IMR-90 (cell line): ENCODE results near the gene SNRNP27. TPM values are rescaled to one million over a fixed set of nuclear protein-coding genes. Genes with fewer than 3 reads are reported as not detected.

ENCODE experiments used
- ATAC-seq: fragments of 200-7000 bp; cut with Tn5 transposase; 2 replicates; pipeline ENCODE4 v1.9.1; 2020; ENCODE audit warnings: low read depth, mild to moderate bottlenecking, moderate library complexity
- BruUV-seq: library from RNA; stranded (reverse); fragments of 400-500 nt; replicated peaks from 2 replicates; lab custom pipeline; 2021; lab: Mats Ljungman, UMichigan
- CTCF ChIA-PET: fragments of 300-600 bp; formaldehyde crosslinking; extraction: SDS; loops from one replicate; lab custom pipeline; 2021; ENCODE audit warnings: antibody characterized with exemption; lab: Yijun Ruan, JAX
- POLR2A ChIA-PET: fragments of 300-600 bp; sonication (Branson Sonifier 250); formaldehyde crosslinking; loops from one replicate; lab custom pipeline; 2022; ENCODE audit warnings: antibody characterized with exemption; ENCODE audit not compliant: unreplicated experiment; lab: Charles Lee
- DNase-seq: peaks from one replicate; pipeline ENCODE4 v3.0.0; 2013
- H2AFZ ChIP-seq: replicated peaks from 2 replicates; pipeline ENCODE3; 2013; ENCODE audit warnings: low read length, mild to moderate bottlenecking; ENCODE audit not compliant: poor library complexity
- H2AK5ac ChIP-seq: 2 replicates; pipeline ENCODE4 v1.6.1; 2013; ENCODE audit warnings: low read depth, low read length, inconsistent platforms
- H2AK9ac ChIP-seq: replicated peaks from 2 replicates; pipeline ENCODE3; 2013; ENCODE audit warnings: mild to moderate bottlenecking, low read depth, low read length, moderate library complexity; ENCODE audit not compliant: poor library complexity
- H2BK120ac ChIP-seq: 2 replicates; pipeline ENCODE4 v1.6.1; 2013; ENCODE audit warnings: low read depth, low read length, inconsistent platforms
- H2BK15ac ChIP-seq: 3 replicates; pipeline ENCODE4 v1.6.1; 2013; ENCODE audit warnings: low read depth, low read length, inconsistent platforms
- H2BK20ac ChIP-seq: 2 replicates; pipeline ENCODE4 v1.6.1; 2013; ENCODE audit warnings: low read depth, mild to moderate bottlenecking, inconsistent platforms, low read length, moderate library complexity
- H2BK5ac ChIP-seq: 2 replicates; pipeline ENCODE4 v1.6.1; 2013; ENCODE audit warnings: mild to moderate bottlenecking, low read depth, low read length, inconsistent platforms; ENCODE audit not compliant: poor library complexity, severe bottlenecking
- H3K14ac ChIP-seq: replicated peaks from 2 replicates; pipeline ENCODE4 v1.6.1; 2013; ENCODE audit warnings: low read depth, low read length, inconsistent platforms
- H3K18ac ChIP-seq: 2 replicates; pipeline ENCODE4 v1.6.1; 2013; ENCODE audit warnings: low read depth, low read length, control low read depth
- H3K23ac ChIP-seq: 2 replicates; pipeline ENCODE4 v1.6.1; 2013; ENCODE audit warnings: low read depth, low read length, inconsistent platforms
- H3K27ac ChIP-seq: 2 replicates; pipeline ENCODE4 v1.5.1; 2013; ENCODE audit warnings: mild to moderate bottlenecking, control low read depth, low read length; ENCODE audit not compliant: insufficient read depth
- H3K27me3 ChIP-seq: 2 replicates; pipeline ENCODE4 v1.6.1; 2013; ENCODE audit warnings: low read length; ENCODE audit not compliant: control insufficient read depth, insufficient read depth
- H3K36me3 ChIP-seq: 2 replicates; pipeline ENCODE4 v1.6.1; 2013; ENCODE audit warnings: low read length, mixed read lengths; ENCODE audit not compliant: control insufficient read depth, insufficient read depth
- H3K4ac ChIP-seq: 2 replicates; pipeline ENCODE4 v1.6.1; 2013; ENCODE audit warnings: low read depth, low read length, inconsistent platforms
- H3K4me1 ChIP-seq: 2 replicates; pipeline ENCODE4 v1.6.1; 2013; ENCODE audit warnings: low read length, mixed read lengths; ENCODE audit not compliant: control insufficient read depth, insufficient read depth
- H3K4me2 ChIP-seq: 2 replicates; pipeline ENCODE4 v1.6.1; 2013; ENCODE audit warnings: low read depth, mild to moderate bottlenecking, control low read depth, low read length, moderate library complexity
- H3K4me3 ChIP-seq: 2 replicates; pipeline ENCODE4 v1.5.1; 2013; ENCODE audit warnings: low read depth, mild to moderate bottlenecking, control low read depth, low read length, moderate library complexity; ENCODE audit not compliant: insufficient read depth
- H3K56ac ChIP-seq: 2 replicates; pipeline ENCODE4 v1.6.1; 2013; ENCODE audit warnings: low read length, inconsistent platforms; ENCODE audit not compliant: insufficient read depth; ENCODE audit errors: extremely low read depth
- H3K79me1 ChIP-seq, 2 experiments: 2 replicates each; pipeline ENCODE4 v1.6.1; 2013; ENCODE audit warnings: low read length in 2 of 2, inconsistent platforms in 1 of 2, low read depth in 1 of 2
- H3K9ac ChIP-seq: 2 replicates; pipeline ENCODE4 v1.6.1; 2013; ENCODE audit warnings: low read depth, low read length, control low read depth
- H3K9me1 ChIP-seq: 2 replicates; pipeline ENCODE4 v1.6.1; 2013; ENCODE audit warnings: low read length, inconsistent platforms; ENCODE audit not compliant: insufficient read depth
- H3K9me3 ChIP-seq: 2 replicates; pipeline ENCODE4 v1.6.1; 2013; ENCODE audit warnings: low read length; ENCODE audit not compliant: control insufficient read depth, insufficient read depth
- H4K20me1 ChIP-seq: 2 replicates; pipeline ENCODE4 v1.6.1; 2013; ENCODE audit warnings: low read length, inconsistent platforms; ENCODE audit not compliant: insufficient read depth
- H4K5ac ChIP-seq: 2 replicates; pipeline ENCODE4 v1.6.1; 2013; ENCODE audit warnings: mild to moderate bottlenecking, low read depth, low read length, control low read depth
- H4K8ac ChIP-seq, 2 experiments: 2 replicates each; pipeline ENCODE4 v1.6.1; 2013; ENCODE audit warnings: low read depth in 2 of 2, low read length in 2 of 2, control low read depth in 1 of 2, inconsistent platforms in 1 of 2
- H4K91ac ChIP-seq: 2 replicates; pipeline ENCODE4 v1.6.1; 2013; ENCODE audit warnings: low read depth, low read length, inconsistent platforms; ENCODE audit not compliant: insufficient read depth
- CEBPB ChIP-seq: IDR thresholded peaks from 2 replicates; pipeline ENCODE4 v1.6.1; 2012; ENCODE audit warnings: low read depth, low read length, improper control_type of control experiment
- CHD1 ChIP-seq: IDR thresholded peaks from 2 replicates; pipeline ENCODE4 v1.6.1; 2012; ENCODE audit warnings: low read depth, low read length, improper control_type of control experiment
- CTCF ChIP-seq: conservative IDR thresholded peaks from 2 replicates; pipeline ENCODE4 v1.5.1; 2012; ENCODE audit warnings: mild to moderate bottlenecking, low read depth, low read length, improper control_type of control experiment
- FOS ChIP-seq: fragments of 150-350 bp; IDR thresholded peaks from 2 replicates; pipeline ENCODE4 v1.6.1; 2016; ENCODE audit warnings: low read depth, low read length
- MAFK ChIP-seq: IDR thresholded peaks from 2 replicates; pipeline ENCODE4 v1.6.1; 2012; ENCODE audit warnings: low read depth, low read length, improper control_type of control experiment
- MAZ ChIP-seq: IDR thresholded peaks from 2 replicates; pipeline ENCODE4 v1.6.1; 2012; ENCODE audit warnings: low read depth, mild to moderate bottlenecking, low read length, improper control_type of control experiment, moderate library complexity, borderline replicate concordance
- MXI1 ChIP-seq: IDR thresholded peaks from 2 replicates; pipeline ENCODE4 v1.6.1; 2012; ENCODE audit warnings: low read depth, mild to moderate bottlenecking, low read length, moderate library complexity, borderline replicate concordance
- NFE2L2 ChIP-seq: fragments of 150-350 bp; IDR thresholded peaks from 2 replicates; pipeline ENCODE4 v1.6.1; 2016; ENCODE audit warnings: low read depth, mild to moderate bottlenecking, low read length
- POLR2A ChIP-seq: IDR thresholded peaks from 2 replicates; pipeline ENCODE4 v1.6.1; 2012; ENCODE audit warnings: mild to moderate bottlenecking, low read depth, low read length
- RAD21 ChIP-seq: IDR thresholded peaks from 2 replicates; pipeline ENCODE4 v1.6.1; 2012; ENCODE audit warnings: low read length, improper control_type of control experiment
- RFX5 ChIP-seq: IDR thresholded peaks from 2 replicates; pipeline ENCODE4 v1.8.0; 2012; ENCODE audit warnings: low read depth, mild to moderate bottlenecking, low read length, moderate library complexity
- SMC3 ChIP-seq: fragments of 150-350 bp; IDR thresholded peaks from 2 replicates; pipeline ENCODE4 v1.6.1; 2016; ENCODE audit warnings: low read depth, mild to moderate bottlenecking, antibody characterized with exemption, low read length, moderate library complexity
- WGBS, 2 experiments: methylation state at CpG; one replicate each; pipeline versions ENCODE4 v1.1.5 to v1.1.7; 2013; ENCODE audit warnings: missing lambda C conversion rate in 2 of 2; ENCODE audit not compliant: insufficient read length in 1 of 2; ENCODE audit errors: extremely low coverage in 2 of 2; 5-methylcytosine and 5-hydroxymethylcytosine counted together
- dilution Hi-C: fragments of 300-500 bp; cut with HindIII; formaldehyde crosslinking; loops from one replicate; pipeline ENCODE4 v1.14.3; 2018; ENCODE audit warnings: low sequenced_read_pairs; ENCODE audit not compliant: unreplicated experiment
- in situ Hi-C: fragments of 300-500 bp; cut with MboI; formaldehyde crosslinking; loops from 3 replicates; pipeline ENCODE4 v1.14.3; 2019; ENCODE audit warnings: low sequenced_read_pairs, inconsistent platforms, mixed read lengths
- intact Hi-C: fragments of 100-400 bp; cut with micrococcal nuclease; formaldehyde crosslinking; loops from 2 replicates; pipeline ENCODE4 v1.10.0; 2022
- polyA plus RNA-seq, 3 experiments: library from polyadenylated mRNA; depleted of rRNA; stranded (reverse); fragments of >200 nt; gene quantifications; 2 replicates each; pipeline ENCODE4 v1.2.3, GENCODE V29; 2012; ENCODE audit warnings: low replicate concordance in 1 of 3
- total RNA-seq: library from RNA; depleted of rRNA; stranded (reverse); fragments of >200 nt; gene quantifications from 2 replicates; pipeline ENCODE4 v1.2.3, GENCODE V29; 2012
- TF ChIP-seq, protein P1 (sequence below): fragments of 150-350 bp; IDR thresholded peaks from 2 replicates; pipeline ENCODE4 v1.6.1; 2016; ENCODE audit warnings: low read depth, mild to moderate bottlenecking, low read length, moderate library complexity, borderline replicate concordance

Gene SNRNP27
- total and polyA plus RNA-seq, 2 of the 4 experiments (the other 2 are of a cell fraction), result 8.8 to 48.3 TPM

DNA sequence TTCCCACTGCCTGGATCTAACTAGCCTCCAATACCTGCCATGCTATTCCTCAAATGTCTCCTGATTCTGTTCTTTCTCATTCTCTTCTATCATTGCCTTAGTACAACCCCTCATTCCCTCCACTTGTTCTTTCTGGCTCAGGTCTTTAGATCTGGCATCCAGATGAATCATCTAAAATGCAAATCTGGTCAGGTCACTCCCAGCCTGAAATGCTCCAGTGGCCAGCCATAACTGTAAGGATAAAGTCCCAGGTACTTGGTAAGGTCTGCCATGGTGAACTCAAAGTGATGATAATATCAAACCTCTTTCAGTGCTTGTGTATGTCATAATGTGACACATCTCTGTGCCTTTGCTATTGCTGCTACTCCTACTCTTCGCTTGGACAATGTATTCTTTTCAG is 2.9 kb upstream of the SNRNP27 start:
- no peaks in the 10 kb centered on the region; the same call in 1 of the 2 replicates for H4K20me1 ChIP-seq
- no peak overlapping the region for H3K18ac ChIP-seq
- H3K4ac ChIP-seq, result no peak overlapping the region
- peaks cover 2% of the 10 kb centered on the region; the same call in 1 of the 2 replicates for H3K9me3 ChIP-seq
- intact Hi-C loops, result no loop called here
- H3K4me2 ChIP-seq, result no peak overlapping the region
- ChIA-PET POLR2A (no interaction called here), CTCF (no interaction called here)
- no peak overlapping the region for H4K5ac ChIP-seq
- no peaks in the 10 kb centered on the region for H3K27me3 ChIP-seq
- no peaks in the 10 kb centered on the region for H3K9me1 ChIP-seq
- DNase-seq (no peak), ATAC-seq (no peak)
- H3K23ac ChIP-seq, result no peak overlapping the region
- H3K79me1 ChIP-seq, result peaks cover 11 to 21% of the 10 kb centered on the region in 2 experiments; a peak in 2 of 4 replicates
- peaks cover 4% of the 10 kb centered on the region; the same call in 1 of the 2 replicates for H3K4me1 ChIP-seq
- H3K56ac ChIP-seq, result no peak overlapping the region
- H2BK20ac ChIP-seq, result no peak overlapping the region
- no peak overlapping the region for H2BK15ac ChIP-seq
- H3K9ac ChIP-seq, result no peak overlapping the region
- dilution Hi-C loops, result no loop called here
- no peak overlapping the region for H2BK120ac ChIP-seq
- peaks cover 3% of the 10 kb centered on the region for H3K36me3 ChIP-seq
- H2BK5ac ChIP-seq, result no peak overlapping the region
- no peak overlapping the region for H4K91ac ChIP-seq
- H2AFZ ChIP-seq, result no peak overlapping the region
- H4K8ac ChIP-seq, result no peak overlapping the region
- in situ Hi-C loops, result no loop called here
- no peak overlapping the region for H3K27ac ChIP-seq
- BruUV-seq, result no TSS peak
- no peak overlapping the region for H3K14ac ChIP-seq
- no peak overlapping the region for H3K4me3 ChIP-seq
- TF ChIP-seq CTCF (no peak), CEBPB (no peak), MAZ (no peak), POLR2A (no peak), SMC3 (no peak), RFX5 (no peak), FOS (no peak), MXI1 (no peak), CHD1 (no peak), RAD21 (no peak), MAFK (no peak), NFE2L2 (no peak)
- TF ChIP-seq, protein P1, sequence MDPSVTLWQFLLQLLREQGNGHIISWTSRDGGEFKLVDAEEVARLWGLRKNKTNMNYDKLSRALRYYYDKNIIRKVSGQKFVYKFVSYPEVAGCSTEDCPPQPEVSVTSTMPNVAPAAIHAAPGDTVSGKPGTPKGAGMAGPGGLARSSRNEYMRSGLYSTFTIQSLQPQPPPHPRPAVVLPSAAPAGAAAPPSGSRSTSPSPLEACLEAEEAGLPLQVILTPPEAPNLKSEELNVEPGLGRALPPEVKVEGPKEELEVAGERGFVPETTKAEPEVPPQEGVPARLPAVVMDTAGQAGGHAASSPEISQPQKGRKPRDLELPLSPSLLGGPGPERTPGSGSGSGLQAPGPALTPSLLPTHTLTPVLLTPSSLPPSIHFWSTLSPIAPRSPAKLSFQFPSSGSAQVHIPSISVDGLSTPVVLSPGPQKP, result no peak
- no peak overlapping the region for H2AK9ac ChIP-seq
- WGBS, 2 experiments, result no CpG with 5 or more reads among the region's 1 CpG
- H2AK5ac ChIP-seq, result no peak overlapping the region
